GM12875 (cell line): ENCODE measurements around the gene KRTAP9-4.
"Not testable (repeated sequence)": the region's sequence is repeated elsewhere in the genome, so short reads cannot be mapped to it uniquely, and the experiment has no call there.

ENCODE experiments used
- H3K4me3 ChIP-seq: one replicate; pipeline ENCODE4 v1.5.1; 2011; ENCODE audit warnings: low read depth, low read length, control low read depth
- CTCF ChIP-seq: IDR thresholded peaks from 2 replicates; pipeline ENCODE4 v1.5.1; 2011; ENCODE audit warnings: low read depth, mild to moderate bottlenecking, control low read depth, inconsistent platforms, low read length, moderate library complexity, borderline replicate concordance; ENCODE audit not compliant: insufficient read depth

KRTAP9-4 gene

GRCh38 chr17:41258406-41258805 lies 8.9 kb downstream of the KRTAP9-4 start:
- TF ChIP-seq CTCF: no peak
- no peak overlapping the region for H3K4me3 ChIP-seq

GRCh38 chr17:41263212-41263611 lies 13.7 kb downstream of the KRTAP9-4 start:
- H3K4me3 ChIP-seq: no peak overlapping the region
- TF ChIP-seq CTCF: no peak

DNA sequence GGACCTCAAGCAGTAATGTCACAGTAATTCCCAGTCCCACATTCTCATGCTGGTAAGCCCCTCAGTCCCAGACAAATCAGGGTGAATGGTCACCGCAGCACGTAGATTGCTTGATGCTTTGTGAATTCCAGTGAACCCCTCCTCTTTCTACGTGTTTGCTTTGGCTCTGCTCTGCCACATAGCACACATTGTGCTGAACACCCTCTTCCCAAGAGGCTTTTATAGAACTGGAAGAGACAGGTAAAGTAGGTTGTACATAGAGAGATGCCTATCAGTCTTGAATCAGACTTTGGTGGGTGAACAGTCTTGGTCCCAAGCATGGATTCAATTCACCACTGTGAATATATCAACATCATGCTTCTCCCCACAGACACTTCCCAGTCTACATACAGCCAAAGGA lies 15.1 kb downstream of the KRTAP9-4 start:
- no peak overlapping the region for H3K4me3 ChIP-seq
- TF ChIP-seq CTCF: no peak

GRCh38 chr17:41265078-41265477 lies 15.6 kb downstream of the KRTAP9-4 start, which contains the start of gene KRTAP9-6:
TSS of gene KRTAP9-6 (plus strand) at chr17:41265378. CDS start at chr17:41265378, 0 bp downstream.
- no peak within 1 kb of the TSS for H3K4me3 ChIP-seq
- no peak for TF ChIP-seq CTCF

DNA sequence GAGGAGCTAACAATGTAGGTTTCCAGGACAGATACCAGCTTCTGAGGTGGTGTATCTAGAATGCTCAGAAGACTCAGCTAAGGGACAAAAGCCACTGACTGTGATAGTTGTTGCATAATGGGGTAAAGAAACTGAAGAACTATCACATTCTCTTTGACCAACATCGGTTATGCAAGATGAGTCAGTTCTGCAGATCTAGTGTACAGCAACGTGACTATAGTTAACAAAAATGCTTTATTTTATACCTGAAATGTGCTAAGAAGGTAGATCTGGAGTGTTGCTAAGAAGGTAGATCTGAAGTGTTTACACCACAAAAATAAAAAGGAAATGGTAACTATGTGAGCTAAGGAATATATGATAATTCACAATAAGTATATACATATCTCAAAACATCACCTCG lies 18.2 kb downstream of the KRTAP9-4 start:
- no peak for TF ChIP-seq CTCF

GRCh38 chr17:41271323-41271722 lies 21.8 kb downstream of the KRTAP9-4 start:
- not testable (repeated sequence) for H3K4me3 ChIP-seq

More for the DNA sequence above, 18.2 kb downstream of the KRTAP9-4 start:
- no peak overlapping the region for H3K4me3 ChIP-seq

GRCh38 chr17:41271858-41272257 lies 22.4 kb downstream of the KRTAP9-4 start:
- no peak for TF ChIP-seq CTCF
- no peak overlapping the region for H3K4me3 ChIP-seq

GRCh38 chr17:41275648-41276190 lies 26.2 kb downstream of the KRTAP9-4 start, which contains the start of gene KRTAP9-7:
TSS of gene KRTAP9-7 (plus strand) at chr17:41275698. CDS start at chr17:41275698, 0 bp downstream.
- not testable (repeated sequence) for H3K4me3 ChIP-seq
